Measurements from ENCODE around the gene ARF4. TPM values are rescaled to one million over a fixed set of nuclear protein-coding genes. Genes with fewer than 3 reads are reported as not detected.
A peak's percentile ranks its signal among the peaks of the same experiment; 100 is the strongest.

ARF4 gene
- total and polyA plus RNA-seq, 2 donors (not counting 1 experiment from before 2014, with no cell fraction given) = 30.2 to 38.1 TPM

GRCh38 chr3:57557085-57557537, 40.0 kb downstream of the ARF4 start:
- ChIA-PET CTCF (interaction anchor here (0.6 to 2.6 kb wide), 3 partner anchors 26 to 160 kb away, joined by 3 to 16 read pairs (median 5); partner anchors contain the start of gene ARF4), POLR2A (interaction anchor here (0.7 to 2.3 kb wide), 3 partner anchors 39 to 135 kb away, joined by 3 to 26 read pairs (median 6); partner anchors contain the start of gene ARF4)
- Histone ChIP-seq H3K9ac (ENCODE audit: low read length) (peak overlapping the region; percentile 86), H3K4me2 (replicated peaks; ENCODE audit: low read depth, low read length, poor library complexity, severe bottlenecking) (peak overlapping the region; percentile 78), H3K4me3 (ENCODE audit: control extremely low read depth in 1 of 5, extremely low read depth in 1 of 5, insufficient read depth in 1 of 5, low read depth in 2 of 5, low read length in 4 of 5) (peak overlapping the region; percentile 70 to 90 (median 75)), H3K36me3 (replicated peaks in 1 of 2; ENCODE audit: control extremely low read depth in 1 of 2, control insufficient read depth in 1 of 2, extremely low read depth in 1 of 2, insufficient read depth in 2 of 2, low read length in 1 of 2) (peaks cover 10 to 21% of the 10 kb centered on the region in 2 experiments), H3K27me3 (replicated peaks in 1 of 4; ENCODE audit: control extremely low read depth in 1 of 4, control insufficient read depth in 3 of 4, insufficient read depth in 4 of 4, low read length in 3 of 4) (no peaks in the 10 kb centered on the region), H4K20me1 (ENCODE audit: control insufficient read depth, insufficient read depth, low read length, poor library complexity, severe bottlenecking) (peaks cover 11% of the 10 kb centered on the region), H2AFZ (ENCODE audit: insufficient read depth, low read depth, low read length, poor library complexity, severe bottlenecking) (peak overlapping the region; percentile 94), H3K9me3 (ENCODE audit: control extremely low read depth in 1 of 3, control insufficient read depth in 2 of 3, insufficient read depth in 1 of 3, low read length in 2 of 3) (no peaks in the 10 kb centered on the region), H3K79me2 (ENCODE audit: control insufficient read depth, insufficient read depth, low read length) (peaks cover 55% of the 10 kb centered on the region), H3K27ac (ENCODE audit: low read length in 2 of 2) (peak overlapping the region; percentile 91 to 100), H3K4me1 (ENCODE audit: control insufficient read depth in 2 of 2, insufficient read depth in 2 of 2, low read length in 2 of 2) (peaks cover 14 to 30% of the 10 kb centered on the region in 2 donors)
- Mint-ChIP-seq H3K4me3 (peak overlapping the region; percentile 88), H3K27ac (peak overlapping the region; percentile 100), H3K9me3 (ENCODE audit: insufficient read depth) (no peaks in the 10 kb centered on the region), H3K4me1 (peaks cover 38% of the 10 kb centered on the region), H3K27me3 (no peaks in the 10 kb centered on the region)
- intact Hi-C loops (cut with micrococcal nuclease) = loop anchor here (2.0 to 10.0 kb wide), 3 partner anchors 322 to 560 kb away; partner anchors contain the start of gene IL17RD
- DNase-seq (no peak), ATAC-seq (ENCODE audit: low read depth) (no peak)
- no peak for TF ChIP-seq EZH2 (IDR thresholded peaks at IDR 0.05; ENCODE audit: borderline replicate concordance, insufficient read depth, low read depth, low read length, poor library complexity, severe bottlenecking)
- TF ChIP-seq, protein P1, sequence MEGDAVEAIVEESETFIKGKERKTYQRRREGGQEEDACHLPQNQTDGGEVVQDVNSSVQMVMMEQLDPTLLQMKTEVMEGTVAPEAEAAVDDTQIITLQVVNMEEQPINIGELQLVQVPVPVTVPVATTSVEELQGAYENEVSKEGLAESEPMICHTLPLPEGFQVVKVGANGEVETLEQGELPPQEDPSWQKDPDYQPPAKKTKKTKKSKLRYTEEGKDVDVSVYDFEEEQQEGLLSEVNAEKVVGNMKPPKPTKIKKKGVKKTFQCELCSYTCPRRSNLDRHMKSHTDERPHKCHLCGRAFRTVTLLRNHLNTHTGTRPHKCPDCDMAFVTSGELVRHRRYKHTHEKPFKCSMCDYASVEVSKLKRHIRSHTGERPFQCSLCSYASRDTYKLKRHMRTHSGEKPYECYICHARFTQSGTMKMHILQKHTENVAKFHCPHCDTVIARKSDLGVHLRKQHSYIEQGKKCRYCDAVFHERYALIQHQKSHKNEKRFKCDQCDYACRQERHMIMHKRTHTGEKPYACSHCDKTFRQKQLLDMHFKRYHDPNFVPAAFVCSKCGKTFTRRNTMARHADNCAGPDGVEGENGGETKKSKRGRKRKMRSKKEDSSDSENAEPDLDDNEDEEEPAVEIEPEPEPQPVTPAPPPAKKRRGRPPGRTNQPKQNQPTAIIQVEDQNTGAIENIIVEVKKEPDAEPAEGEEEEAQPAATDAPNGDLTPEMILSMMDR (IDR thresholded peaks at IDR 0.05) = no peak
- 2% methylated on average over 29 of the region's 29 CpGs for WGBS (ENCODE audit: insufficient coverage)

Measured in B cell (primary cell).